Raji (cell line): ENCODE data around the gene IGF2.

Source experiments
- POLR2A ChIP-seq: IDR thresholded peaks from 2 replicates; pipeline ENCODE4 v1.6.1; 2011; ENCODE audit warnings: low read depth, low read length, control low read depth; ENCODE audit not compliant: insufficient read depth

The IGF2 gene

DNA sequence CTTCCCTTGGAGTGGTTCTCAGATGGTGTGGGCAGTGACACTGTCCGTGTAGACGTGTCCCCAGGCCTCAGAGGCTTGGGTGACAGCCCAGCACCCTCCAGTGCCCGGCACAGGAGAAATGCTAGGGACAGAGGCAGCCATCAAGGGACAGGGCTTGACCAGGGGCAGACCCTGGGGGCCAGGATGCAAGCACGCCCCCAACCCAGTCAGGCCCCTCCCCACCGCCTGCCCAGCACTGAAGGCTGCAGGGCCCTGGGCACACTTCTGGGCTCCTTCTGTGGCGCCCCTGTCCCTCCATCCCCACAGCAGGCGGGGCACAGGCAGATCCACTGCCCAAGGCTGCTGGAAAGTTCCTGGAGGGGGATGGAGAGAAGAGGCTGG lies 11.1 kb downstream of the IGF2 start:
- TF ChIP-seq POLR2A = no peak

DNA sequence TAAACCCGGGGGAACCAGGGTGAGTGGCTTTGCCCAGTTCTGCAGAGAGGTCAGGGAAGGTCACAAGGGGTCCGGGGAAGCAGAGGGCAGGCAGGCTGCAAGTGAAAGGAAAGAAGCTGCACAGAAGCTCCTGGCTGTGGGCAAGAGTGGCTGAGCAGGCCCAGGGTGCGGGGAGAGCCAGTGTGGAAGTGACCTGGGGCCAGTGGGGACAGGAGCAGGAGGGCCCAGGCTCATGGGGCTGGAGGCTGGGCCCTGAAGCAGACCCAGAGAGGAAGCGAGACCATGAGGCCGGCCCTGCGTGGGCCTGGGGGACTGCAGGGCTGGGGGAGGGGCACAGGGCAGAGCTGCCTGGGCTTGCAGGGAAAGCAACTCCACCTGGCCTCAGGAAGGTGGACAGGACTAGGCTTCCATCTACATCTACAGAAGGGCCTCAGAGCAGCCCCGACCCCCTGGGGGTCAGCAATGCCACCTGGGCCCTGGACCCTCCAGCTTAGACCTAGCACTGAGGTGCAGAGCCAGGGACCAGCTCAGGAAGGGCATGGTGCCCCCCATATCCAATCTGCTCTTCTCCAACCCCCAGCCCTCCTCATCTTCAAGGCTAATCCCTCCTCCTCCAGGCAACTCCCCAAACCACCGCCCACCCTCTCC lies 11.6 kb downstream of the IGF2 start:
- no peak for TF ChIP-seq POLR2A

DNA sequence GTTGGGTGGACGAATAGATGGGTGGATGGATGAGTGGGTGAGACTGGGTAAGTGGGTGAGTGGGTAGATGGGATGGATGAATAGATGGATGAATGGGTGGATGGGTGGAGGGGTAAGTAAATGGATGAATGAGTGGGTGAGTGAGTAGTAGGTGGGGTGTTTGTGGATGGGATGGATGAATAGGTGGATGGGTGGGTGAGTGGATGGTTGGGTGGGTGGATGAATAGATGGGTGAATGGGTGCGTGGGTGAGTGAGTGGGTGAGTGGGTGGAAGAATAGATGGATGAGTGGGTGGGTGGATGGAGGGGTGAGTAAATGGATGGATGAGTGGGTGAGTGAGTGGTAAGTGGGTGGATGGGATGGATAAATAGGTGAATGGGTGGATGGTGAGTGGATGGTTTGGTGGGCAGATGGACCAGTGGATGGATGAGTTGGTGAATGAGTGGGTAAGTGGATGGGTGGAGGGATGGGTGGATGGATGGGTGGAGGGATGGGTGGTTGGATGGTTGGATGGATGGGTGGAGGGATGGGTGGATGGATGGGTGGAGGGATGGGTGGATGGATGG lies 12.6 kb downstream of the IGF2 start:
- no peak for TF ChIP-seq POLR2A

DNA sequence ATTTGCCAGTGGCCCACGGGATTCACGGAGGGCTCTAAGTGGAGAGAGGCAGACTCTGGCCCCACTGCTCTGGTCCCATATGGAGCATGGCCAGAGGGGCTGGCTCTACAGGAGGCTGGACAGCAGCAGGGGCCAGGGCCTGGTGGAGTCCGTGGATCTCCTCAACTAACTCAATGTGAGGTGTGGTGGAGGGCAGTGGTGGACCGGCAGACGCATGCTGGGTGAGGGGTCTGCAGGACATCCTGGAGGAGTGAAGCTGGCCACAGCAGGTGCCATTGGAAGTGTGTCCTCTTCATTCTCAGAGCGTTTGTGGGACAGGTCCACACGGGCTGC lies 15.6 kb downstream of the IGF2 start:
- no peak for TF ChIP-seq POLR2A

DNA sequence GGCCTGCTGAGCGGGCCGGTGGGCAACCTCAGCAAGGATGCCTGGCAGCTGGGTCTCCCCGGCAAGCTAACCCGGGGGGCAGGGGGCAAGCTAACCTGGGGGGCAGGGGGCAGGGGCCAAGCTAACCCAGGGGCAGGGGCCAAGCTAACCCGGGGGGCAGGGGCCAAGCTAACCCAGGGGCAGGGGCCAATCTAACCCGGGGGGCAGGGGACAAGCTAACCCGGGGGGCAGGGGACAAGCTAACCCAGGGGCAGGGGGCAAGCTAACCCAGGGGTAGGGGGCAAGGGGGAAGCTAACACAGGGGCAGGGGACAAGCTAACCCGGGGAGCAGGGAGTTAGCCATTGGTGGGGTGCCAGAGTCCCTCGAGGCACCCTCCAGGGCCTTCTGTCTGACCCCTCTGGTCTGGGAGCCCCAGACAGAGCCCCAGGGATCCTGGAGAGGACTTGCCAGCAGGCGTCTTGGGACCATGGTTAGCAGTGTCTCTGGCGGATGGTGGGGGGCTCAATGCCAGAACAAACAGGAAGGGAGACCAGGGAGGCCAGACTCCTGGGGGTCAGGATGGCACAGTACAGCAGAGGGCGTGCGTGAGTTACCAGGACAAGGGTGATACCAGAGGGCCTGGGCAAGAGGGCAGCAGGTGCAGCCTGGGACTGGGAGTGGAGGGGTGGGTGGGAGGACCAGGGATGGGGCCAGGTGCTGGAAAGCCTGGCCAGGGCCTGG lies 16.1 kb downstream of the IGF2 start:
- no peak for TF ChIP-seq POLR2A

DNA sequence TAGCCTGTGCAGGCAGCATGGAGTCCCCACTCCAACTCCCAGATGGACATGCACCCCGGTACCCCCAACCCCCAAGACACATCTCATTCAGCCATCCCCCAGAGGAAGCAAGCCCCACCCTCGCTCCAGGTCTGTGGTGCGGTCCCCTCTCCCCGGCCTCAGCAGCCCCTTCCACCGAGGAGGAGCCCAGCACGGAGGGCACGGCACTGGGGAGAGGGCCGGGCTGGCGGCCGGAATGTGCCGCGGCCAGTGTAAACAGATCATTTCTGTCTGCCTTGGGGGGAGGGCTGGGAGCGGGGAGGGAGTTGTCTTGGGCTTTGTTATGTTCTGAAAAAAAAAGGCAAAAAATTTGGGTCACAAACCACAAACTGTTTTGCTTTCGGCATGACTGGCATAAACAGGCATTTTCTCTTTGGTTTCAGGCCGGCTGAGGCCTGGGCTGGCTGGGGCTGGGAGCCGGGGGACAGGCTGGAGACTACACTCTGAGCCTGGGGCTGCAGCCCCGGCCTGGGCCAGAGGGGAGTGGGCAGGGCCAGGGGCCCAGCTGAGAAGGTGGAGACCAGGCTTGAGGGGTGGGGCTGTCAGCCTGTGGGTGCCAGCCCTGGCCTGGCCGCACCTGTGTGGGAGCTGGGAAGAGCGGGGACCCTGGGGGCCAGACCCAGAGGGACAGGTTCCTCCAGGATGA lies 16.8 kb downstream of the IGF2 start:
- no peak for TF ChIP-seq POLR2A

DNA sequence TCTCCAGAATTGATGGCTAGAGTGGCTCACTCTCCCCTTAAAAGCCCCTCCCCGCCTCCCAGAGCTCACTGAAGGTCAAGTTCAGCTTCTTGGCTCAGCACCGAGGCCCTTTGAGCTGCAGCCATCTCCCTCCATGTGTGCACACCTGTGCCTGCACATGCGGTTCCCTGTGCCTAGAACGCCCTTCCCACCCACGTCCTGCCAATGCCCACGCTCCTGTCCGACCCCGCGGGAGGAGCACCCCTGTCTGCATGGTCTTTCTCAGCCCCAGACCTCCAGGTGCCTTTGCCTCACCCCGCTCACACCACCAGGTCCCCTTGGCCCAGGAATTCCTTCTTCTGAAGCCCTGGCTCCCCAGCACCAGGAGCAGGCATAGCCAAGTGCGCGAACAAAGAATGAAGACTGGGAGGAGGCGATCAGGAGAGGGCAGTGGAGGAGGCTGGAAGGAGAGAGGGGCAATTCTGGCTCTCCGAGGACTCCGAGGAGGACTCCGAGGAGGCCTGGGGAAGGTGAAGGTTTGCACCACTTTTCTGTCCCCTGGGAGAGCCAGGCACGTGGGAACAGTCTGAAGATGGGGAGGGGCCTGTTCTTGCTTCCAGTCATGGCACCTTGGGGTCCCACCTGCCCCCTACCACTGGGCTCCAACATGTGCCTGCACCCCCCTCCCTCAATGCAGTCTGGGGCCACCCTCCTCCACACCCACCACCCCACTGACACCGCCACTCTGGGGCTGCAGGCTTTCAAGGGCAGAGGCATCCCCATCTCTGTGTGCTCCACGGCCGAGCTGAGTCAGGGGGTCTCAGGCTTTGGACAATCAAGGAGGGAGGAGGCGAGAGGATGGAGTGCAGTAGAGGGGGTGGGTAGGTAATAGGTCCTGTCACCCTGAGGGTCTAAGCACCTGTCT lies 17.7 kb downstream of the IGF2 start:
- TF ChIP-seq POLR2A = no peak

DNA sequence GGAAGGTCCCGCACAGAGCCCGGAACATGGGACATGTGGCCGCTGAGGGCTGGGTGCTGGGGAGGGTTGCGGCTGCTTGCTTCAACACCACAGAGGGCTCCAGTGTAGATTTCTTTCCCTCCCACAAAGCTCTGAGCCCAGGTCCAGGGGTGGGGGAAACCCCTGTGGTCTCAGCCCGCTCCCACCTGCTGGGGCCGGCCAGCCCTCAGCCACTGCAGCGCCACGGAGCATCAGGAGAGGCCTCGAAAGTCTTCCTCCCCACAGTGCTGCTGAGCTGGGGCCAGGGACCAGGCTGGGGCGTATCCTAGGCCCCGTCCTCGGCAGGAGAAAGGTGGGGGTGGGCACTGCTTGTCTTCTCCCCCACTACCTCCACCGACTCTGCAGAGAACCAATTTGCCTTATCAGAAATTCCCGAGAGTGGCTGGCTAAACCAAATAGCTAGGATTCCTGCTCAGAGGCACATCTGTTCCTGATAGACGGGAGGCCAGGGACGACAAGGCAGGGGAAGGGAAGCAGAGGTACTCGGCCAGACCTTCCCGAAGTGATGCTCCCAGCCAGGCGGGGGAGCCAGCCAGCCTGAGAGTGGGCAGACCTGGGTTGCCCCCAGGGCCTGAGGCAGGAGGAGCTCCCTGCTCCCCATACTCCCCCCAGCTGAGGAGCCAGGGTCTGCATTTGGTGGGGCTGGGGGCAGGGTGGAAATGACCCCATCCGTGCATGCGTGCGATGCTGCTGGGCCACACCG lies 18.7 kb downstream of the IGF2 start:
- TF ChIP-seq POLR2A = no peak

DNA sequence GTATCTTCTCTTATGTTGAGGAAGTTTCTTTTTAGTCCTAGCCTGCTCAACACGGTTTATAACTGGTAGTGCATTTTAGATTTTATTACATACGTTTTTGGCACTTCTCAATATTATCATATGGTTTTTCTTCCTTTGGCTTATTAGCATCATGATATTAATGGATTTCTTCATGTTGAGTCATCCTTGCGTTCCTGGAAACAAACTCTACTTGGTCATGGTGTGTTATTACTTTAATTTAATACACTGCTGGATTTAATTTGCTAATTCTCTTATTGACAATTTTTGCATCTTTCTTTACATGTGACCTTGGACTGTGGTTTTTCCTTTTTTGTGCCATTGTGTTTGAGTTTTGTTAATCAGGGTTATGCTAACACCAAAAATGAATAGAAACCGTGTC lies 20.5 kb downstream of the IGF2 start:
- TF ChIP-seq POLR2A = no peak

DNA sequence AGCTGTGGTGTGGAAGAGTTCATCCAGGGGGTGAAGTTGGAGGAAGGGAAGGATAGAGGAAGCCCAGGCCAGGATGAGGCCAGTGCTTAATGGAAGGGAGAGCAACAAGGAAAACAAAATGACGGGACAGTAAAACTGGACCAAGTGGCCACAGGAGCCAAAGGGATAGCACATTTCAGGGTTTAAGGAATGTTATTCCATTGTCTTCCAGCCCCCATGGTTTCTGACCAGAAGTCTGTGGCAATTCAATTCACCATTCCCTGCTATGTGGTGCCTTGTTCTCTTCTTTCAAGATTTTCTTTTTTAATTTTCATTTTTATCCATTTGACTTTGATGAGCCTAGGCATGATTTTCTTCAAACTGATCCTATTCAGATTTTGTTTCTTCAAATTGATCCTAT lies 22.5 kb downstream of the IGF2 start:
- TF ChIP-seq POLR2A = no peak

DNA sequence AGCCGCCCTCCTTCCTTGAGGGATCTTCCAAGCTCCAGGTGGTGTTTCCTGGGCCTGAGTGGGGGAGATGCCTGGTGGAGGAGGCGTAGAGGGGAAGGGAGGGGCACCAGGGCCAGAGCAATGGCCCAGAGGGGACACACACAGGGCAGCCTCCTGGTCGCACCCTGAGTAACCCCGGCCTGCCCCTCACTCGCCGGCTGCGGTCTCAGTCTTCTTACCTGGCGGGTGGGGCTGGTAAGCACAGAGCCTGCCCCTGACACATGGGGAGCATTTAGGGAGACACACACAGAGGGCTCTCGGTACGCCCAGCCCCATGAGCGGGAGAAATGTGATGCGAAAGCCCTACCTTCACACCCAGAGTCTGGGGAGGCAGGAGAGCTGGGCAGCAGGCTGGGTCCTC lies 23.9 kb downstream of the IGF2 start:
- TF ChIP-seq POLR2A = no peak

DNA sequence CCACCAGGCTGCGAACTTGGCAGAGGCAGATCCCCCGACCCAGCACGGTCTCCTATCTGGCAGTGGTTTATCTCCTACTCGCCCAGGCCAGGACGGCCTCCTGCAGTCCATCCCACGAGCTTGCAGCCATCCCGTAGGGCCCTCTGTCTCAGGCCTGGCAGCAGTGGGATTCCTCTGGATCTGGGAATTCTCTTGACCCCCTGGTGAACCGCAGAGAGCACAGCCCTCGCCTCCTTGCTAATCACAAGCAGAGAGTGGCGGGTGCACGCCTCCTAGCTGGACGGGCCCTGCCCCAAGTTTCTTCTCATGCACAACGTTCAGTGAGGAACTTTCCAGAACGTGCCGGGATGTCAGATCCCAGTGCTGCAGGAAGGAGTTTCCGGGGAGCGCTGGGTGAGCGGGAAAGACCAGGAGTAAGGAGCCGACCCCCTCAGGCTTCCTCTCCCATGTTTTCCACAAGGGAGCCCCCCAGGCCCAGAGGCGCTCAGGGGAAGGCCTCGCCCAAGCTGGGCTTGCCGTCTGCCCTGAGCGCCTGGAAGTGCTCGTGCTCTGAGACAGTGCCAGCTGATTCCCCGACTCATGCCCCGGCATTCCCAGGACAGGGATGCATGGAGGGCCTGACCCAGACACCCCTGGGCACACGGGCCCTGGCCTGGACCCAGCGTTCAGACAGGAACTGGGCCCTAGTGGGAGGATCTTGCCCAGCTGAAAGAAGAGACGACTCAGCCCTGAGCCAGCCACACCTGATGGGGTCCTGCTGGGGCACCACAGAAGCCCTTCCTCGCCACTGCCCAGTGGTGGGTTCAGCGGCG lies 24.6 kb downstream of the IGF2 start:
- TF ChIP-seq POLR2A = no peak

DNA sequence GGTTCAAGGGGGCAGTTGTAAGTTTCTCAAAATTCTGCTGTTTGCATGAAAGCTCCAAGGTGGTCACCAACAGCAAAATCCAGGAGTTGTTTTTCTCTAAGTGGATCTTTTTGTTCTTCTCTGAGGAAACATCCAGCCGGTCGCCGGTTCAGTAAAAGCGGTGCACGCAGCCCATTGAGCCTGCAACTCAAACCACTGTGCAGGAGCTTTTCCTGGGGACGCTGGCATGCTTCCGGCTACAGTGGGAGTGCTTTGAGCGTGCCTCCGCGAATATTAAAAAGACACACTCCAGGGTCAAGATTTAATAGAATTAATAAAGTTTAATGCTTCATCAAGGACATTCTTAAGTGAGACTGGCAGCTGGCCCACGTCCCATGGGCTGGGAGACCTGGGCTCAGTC lies 25.4 kb downstream of the IGF2 start:
- no peak for TF ChIP-seq POLR2A

DNA sequence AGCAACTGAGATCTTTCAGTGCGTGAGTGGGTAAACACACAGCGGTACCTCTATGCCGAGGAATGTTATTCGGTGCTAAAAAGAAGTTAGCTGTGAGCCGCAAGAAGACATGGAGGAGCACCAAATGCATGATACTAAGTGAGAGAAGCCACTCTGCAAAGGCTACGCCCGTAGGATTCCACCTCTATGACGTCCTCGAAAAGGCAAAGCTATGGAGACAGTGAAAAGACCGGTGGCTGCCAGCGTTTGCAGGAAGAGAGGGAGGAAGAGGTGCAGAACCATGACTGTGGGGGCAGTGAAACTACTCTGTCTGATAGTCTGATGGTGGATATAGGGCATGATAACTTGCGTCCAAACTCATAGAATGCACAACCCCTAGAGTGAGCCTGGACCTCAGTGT lies 28.7 kb downstream of the IGF2 start:
- TF ChIP-seq POLR2A = no peak
